K562 (cell line): ENCODE data around the gene ZNF385D.

Experiments
- ELK1 ChIP-seq: sonication (generic); formaldehyde crosslinking; IDR thresholded peaks from 2 replicates; pipeline ENCODE4 v1.8.1; 2022; ENCODE audit warnings: missing genetic modification reagents
- HCFC1 ChIP-seq: IDR thresholded peaks from 2 replicates; pipeline ENCODE4 v1.6.1; 2012; ENCODE audit warnings: low read depth, low read length, improper control_type of control experiment
- MTA3 ChIP-seq: fragments of 450-650 bp; formaldehyde crosslinking; IDR thresholded peaks from 2 replicates; pipeline ENCODE4 v1.6.1; 2017; ENCODE audit warnings: mild to moderate bottlenecking, borderline replicate concordance
- SMARCB1 ChIP-seq: IDR thresholded peaks from 2 replicates; pipeline ENCODE4 v1.6.1; 2011; ENCODE audit warnings: improper control_type of control experiment, low read depth; ENCODE audit not compliant: insufficient read length
- TF ChIP-seq, protein P1 (sequence below), 3 experiments: IDR thresholded peaks in 2 of 3; conservative IDR thresholded peaks in 1 of 3; 2 replicates each; pipeline ENCODE4 v1.5.1; 2011 to 2012; ENCODE audit warnings: low read length in 3 of 3, mild to moderate bottlenecking in 3 of 3, control low read depth in 2 of 3, improper control_type of control experiment in 1 of 3, inconsistent platforms in 1 of 3, low read depth in 1 of 3, mixed read lengths in 1 of 3, moderate library complexity in 1 of 3; ENCODE audit not compliant: insufficient read depth in 2 of 3
- TF ChIP-seq, protein P2 (sequence below): fragments of 250-450 bp; sonication (Bioruptor Pico); IDR thresholded peaks from 2 replicates; pipeline ENCODE4 v1.8.0; 2021; ENCODE audit warnings: borderline replicate concordance, mild to moderate bottlenecking, moderate library complexity; ENCODE audit not compliant: poor library complexity, severe bottlenecking

- TF ChIP-seq, protein P1, sequence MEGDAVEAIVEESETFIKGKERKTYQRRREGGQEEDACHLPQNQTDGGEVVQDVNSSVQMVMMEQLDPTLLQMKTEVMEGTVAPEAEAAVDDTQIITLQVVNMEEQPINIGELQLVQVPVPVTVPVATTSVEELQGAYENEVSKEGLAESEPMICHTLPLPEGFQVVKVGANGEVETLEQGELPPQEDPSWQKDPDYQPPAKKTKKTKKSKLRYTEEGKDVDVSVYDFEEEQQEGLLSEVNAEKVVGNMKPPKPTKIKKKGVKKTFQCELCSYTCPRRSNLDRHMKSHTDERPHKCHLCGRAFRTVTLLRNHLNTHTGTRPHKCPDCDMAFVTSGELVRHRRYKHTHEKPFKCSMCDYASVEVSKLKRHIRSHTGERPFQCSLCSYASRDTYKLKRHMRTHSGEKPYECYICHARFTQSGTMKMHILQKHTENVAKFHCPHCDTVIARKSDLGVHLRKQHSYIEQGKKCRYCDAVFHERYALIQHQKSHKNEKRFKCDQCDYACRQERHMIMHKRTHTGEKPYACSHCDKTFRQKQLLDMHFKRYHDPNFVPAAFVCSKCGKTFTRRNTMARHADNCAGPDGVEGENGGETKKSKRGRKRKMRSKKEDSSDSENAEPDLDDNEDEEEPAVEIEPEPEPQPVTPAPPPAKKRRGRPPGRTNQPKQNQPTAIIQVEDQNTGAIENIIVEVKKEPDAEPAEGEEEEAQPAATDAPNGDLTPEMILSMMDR (IDR thresholded peaks at IDR 0.05 in 2 of 3, conservative IDR thresholded peaks at IDR 0.05 in 1 of 3; ENCODE audit: insufficient read depth in 2 of 3, low read depth in 1 of 3, low read length in 3 of 3): no peak
- TF ChIP-seq ELK1 (CRISPR knock-in tag) (no peak), HCFC1 (no peak), MTA3 (no peak), SMARCB1 (no peak)
- TF ChIP-seq, protein P2, sequence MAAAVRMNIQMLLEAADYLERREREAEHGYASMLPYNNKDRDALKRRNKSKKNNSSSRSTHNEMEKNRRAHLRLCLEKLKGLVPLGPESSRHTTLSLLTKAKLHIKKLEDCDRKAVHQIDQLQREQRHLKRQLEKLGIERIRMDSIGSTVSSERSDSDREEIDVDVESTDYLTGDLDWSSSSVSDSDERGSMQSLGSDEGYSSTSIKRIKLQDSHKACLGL (CRISPR knock-in tag): no peak
Observed at GRCh38 chr3:21393683-21394311, 357.2 kb downstream of the ZNF385D start.
